ENCODE results near the gene ATR. TPM values are rescaled to one million over a fixed set of nuclear protein-coding genes. Genes with fewer than 3 reads are reported as not detected.
A peak's percentile ranks its signal among the peaks of the same experiment; 100 is the strongest.

The ATR gene
- polyA plus RNA-seq, 1 donor (not counting 4 experiments of a cell fraction or from before 2014, with no cell fraction given) = 30.8 TPM

DNA sequence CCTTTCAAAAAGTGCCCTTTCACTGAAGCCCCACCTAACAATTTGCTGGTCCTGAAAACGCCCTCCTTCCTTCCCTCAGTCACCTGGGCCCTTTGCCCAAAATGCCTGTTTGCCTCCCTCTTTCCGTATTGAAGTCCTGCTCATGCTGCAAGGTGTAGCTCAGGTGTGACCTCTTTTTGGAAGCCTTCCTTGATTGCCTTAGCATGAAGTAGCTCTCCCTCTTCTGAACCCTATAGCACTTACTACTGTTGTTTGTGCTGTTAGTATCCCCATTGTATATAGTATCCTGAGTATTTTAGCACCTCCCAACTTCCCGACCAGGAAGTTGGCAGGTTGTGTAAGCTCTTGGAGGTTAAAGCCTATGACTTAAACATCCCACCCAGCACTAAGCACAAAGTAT lies 19.4 kb upstream of the ATR start:
- FAIRE-seq (no peak), DNase-seq (ENCODE audit: low read depth, low spot score) (no peak)
- Histone ChIP-seq H3K4me2 (ENCODE audit: control insufficient read depth, extremely low read depth, insufficient read depth, low read depth, low read length) (peak overlapping the region; percentile 95), H3K27ac (ENCODE audit: control insufficient read depth, insufficient read depth, low read length) (no peak overlapping the region), H4K20me1 (ENCODE audit: control insufficient read depth, extremely low read depth, insufficient read depth, low read length) (no peaks in the 10 kb centered on the region), H3K4me1 (ENCODE audit: control insufficient read depth, extremely low read depth, insufficient read depth, low read length) (peaks cover 21% of the 10 kb centered on the region), H3K4me3 (ENCODE audit: control insufficient read depth in 2 of 3, extremely low read depth in 1 of 3, insufficient read depth in 2 of 3, low read depth in 1 of 3, low read length in 3 of 3) (peak overlapping the region in 2 of 3 experiments; percentile 47 to 85), H3K79me2 (ENCODE audit: control insufficient read depth, insufficient read depth, low read length) (peaks cover 7% of the 10 kb centered on the region), H3K9me3 (ENCODE audit: control insufficient read depth, low read depth, low read length) (no peaks in the 10 kb centered on the region), H3K9me1 (ENCODE audit: control insufficient read depth, extremely low read depth, insufficient read depth, low read length) (no peaks in the 10 kb centered on the region), H3K27me3 (ENCODE audit: control insufficient read depth, extremely low read depth, insufficient read depth, low read length) (no peaks in the 10 kb centered on the region), H3K9ac (ENCODE audit: control insufficient read depth, extremely low read depth, insufficient read depth, low read length) (no peak overlapping the region), H2AFZ (ENCODE audit: control insufficient read depth, low read length) (peak overlapping the region; percentile 81), H3K36me3 (ENCODE audit: control insufficient read depth in 2 of 2, extremely low read depth in 1 of 2, insufficient read depth in 2 of 2, low read length in 2 of 2) (no peaks in the 10 kb centered on the region)
- TF ChIP-seq, protein P1, sequence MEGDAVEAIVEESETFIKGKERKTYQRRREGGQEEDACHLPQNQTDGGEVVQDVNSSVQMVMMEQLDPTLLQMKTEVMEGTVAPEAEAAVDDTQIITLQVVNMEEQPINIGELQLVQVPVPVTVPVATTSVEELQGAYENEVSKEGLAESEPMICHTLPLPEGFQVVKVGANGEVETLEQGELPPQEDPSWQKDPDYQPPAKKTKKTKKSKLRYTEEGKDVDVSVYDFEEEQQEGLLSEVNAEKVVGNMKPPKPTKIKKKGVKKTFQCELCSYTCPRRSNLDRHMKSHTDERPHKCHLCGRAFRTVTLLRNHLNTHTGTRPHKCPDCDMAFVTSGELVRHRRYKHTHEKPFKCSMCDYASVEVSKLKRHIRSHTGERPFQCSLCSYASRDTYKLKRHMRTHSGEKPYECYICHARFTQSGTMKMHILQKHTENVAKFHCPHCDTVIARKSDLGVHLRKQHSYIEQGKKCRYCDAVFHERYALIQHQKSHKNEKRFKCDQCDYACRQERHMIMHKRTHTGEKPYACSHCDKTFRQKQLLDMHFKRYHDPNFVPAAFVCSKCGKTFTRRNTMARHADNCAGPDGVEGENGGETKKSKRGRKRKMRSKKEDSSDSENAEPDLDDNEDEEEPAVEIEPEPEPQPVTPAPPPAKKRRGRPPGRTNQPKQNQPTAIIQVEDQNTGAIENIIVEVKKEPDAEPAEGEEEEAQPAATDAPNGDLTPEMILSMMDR (optimal IDR thresholded peaks at IDR 0.05 in 1 of 3, IDR thresholded peaks at IDR 0.05 in 1 of 3, conservative IDR thresholded peaks at IDR 0.05 in 1 of 3; ENCODE audit: extremely low read depth in 1 of 3, insufficient read depth in 2 of 3, low read length in 3 of 3) = no peak
- TF ChIP-seq EZH2 (IDR thresholded peaks at IDR 0.05; ENCODE audit: low read length) = no peak
- dilution Hi-C loops (cut with MboI; ENCODE audit: extremely low pct_ligation_motif_present, low sequenced_read_pairs) = no loop called here

DNA sequence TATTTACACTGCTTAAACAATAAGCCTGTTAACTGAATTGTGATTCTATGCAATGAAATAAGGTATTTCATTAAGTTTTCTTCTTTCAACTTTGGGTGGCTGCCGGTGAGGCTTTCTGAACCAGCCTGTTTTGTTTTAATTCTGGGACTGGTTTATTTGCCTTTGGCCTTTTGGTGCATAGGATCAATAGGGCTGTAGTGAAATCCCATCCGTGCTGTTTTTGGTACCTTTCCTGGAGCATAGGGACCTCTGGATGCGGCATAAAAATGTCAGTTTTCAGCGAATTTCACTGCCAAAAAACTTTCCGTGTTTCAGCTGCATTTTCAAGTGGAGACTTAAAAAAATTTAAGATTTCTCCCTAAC lies 18.2 kb upstream of the ATR start:
- Histone ChIP-seq H3K79me2 (ENCODE audit: control insufficient read depth, insufficient read depth, low read length) (peaks cover 7% of the 10 kb centered on the region), H3K9me3 (ENCODE audit: control insufficient read depth, low read depth, low read length) (no peaks in the 10 kb centered on the region), H3K4me2 (ENCODE audit: control insufficient read depth, extremely low read depth, insufficient read depth, low read depth, low read length) (peak overlapping the region; percentile 95), H3K27ac (ENCODE audit: control insufficient read depth, insufficient read depth, low read length) (peak overlapping the region; percentile 29), H3K9me1 (ENCODE audit: control insufficient read depth, extremely low read depth, insufficient read depth, low read length) (no peaks in the 10 kb centered on the region), H3K4me1 (ENCODE audit: control insufficient read depth, extremely low read depth, insufficient read depth, low read length) (peaks cover 21% of the 10 kb centered on the region), H2AFZ (ENCODE audit: control insufficient read depth, low read length) (peak overlapping the region; percentile 85), H3K36me3 (ENCODE audit: control insufficient read depth in 2 of 2, extremely low read depth in 1 of 2, insufficient read depth in 2 of 2, low read length in 2 of 2) (no peaks in the 10 kb centered on the region), H3K4me3 (ENCODE audit: control insufficient read depth in 2 of 3, extremely low read depth in 1 of 3, insufficient read depth in 2 of 3, low read depth in 1 of 3, low read length in 3 of 3) (peak overlapping the region; percentile 56 to 95 (median 85)), H4K20me1 (ENCODE audit: control insufficient read depth, extremely low read depth, insufficient read depth, low read length) (no peaks in the 10 kb centered on the region), H3K9ac (ENCODE audit: control insufficient read depth, extremely low read depth, insufficient read depth, low read length) (peak overlapping the region; percentile 80), H3K27me3 (ENCODE audit: control insufficient read depth, extremely low read depth, insufficient read depth, low read length) (no peaks in the 10 kb centered on the region)
- TF ChIP-seq, protein P1 (optimal IDR thresholded peaks at IDR 0.05 in 1 of 3, IDR thresholded peaks at IDR 0.05 in 1 of 3, conservative IDR thresholded peaks at IDR 0.05 in 1 of 3; ENCODE audit: extremely low read depth in 1 of 3, insufficient read depth in 2 of 3, low read length in 3 of 3) = no peak
- TF ChIP-seq EZH2 (IDR thresholded peaks at IDR 0.05; ENCODE audit: low read length) = no peak
- DNase-seq (ENCODE audit: low read depth, low spot score) = no peak
- no peak for FAIRE-seq
- dilution Hi-C loops (cut with MboI; ENCODE audit: extremely low pct_ligation_motif_present, low sequenced_read_pairs) = no loop called here
